ENCODE results near the gene COTL1. TPM values are rescaled to one million over a fixed set of nuclear protein-coding genes. Genes with fewer than 3 reads are reported as not detected.

COTL1 gene
- total and polyA plus RNA-seq, 2 of the 13 experiments (the other 11 are each of a cell fraction or from before 2014, with no cell fraction given): 8.7 to 16.9 TPM

DNA sequence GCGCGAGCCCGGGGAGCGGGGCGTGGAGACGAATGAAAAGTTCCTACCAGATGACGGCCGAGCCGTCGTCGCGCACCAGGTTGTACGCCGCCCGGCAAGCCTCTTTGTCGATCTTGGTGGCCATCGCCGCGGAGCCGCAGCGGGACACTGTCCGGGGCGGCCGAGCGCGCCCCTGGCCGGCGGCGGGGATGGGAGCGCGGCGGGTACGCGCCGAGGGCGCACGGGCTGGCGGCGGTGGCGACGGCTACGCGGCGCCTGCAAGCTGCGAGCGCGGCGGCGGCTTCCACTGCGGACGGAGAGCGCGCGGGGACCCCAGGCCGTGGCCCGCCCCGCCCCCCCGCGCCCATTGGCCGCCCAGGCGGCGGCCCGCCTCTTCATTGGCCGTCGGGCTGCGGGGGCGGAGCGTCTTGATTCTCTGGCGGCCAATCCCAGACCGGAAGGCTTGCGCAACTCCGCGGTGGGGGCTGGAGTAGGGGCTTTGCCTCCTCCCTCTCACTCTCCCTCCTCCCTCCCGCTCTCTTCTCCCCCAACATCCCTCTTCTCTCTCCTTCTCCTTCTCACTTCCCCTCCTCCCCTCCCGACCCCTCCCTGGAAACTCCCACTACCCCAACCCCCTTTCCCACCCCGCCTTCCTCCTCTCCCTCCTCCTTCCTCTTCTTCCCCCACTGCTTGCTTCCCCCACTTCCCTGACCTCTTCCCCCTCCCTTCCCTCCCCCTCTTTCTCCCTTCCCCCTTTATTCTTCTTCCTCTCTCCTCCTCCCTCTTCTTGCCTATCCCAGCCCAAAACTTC is at the start of gene COTL1 (continued):
- TF ChIP-seq RAD51 (IDR thresholded peaks at IDR 0.05; ENCODE audit: borderline replicate concordance) (no peak), TARDBP (CRISPR knock-in tag; IDR thresholded peaks at IDR 0.05) (no peak), CEBPG (CRISPR knock-in tag; IDR thresholded peaks at IDR 0.05) (peak; percentile 99), MAF1 (CRISPR knock-in tag; IDR thresholded peaks at IDR 0.05; ENCODE audit: borderline replicate concordance) (no peak), ZNF556 (CRISPR knock-in tag; IDR thresholded peaks at IDR 0.05; ENCODE audit: borderline replicate concordance) (no peak), THYN1 (CRISPR knock-in tag; IDR thresholded peaks at IDR 0.05; ENCODE audit: borderline replicate concordance, low read depth) (no peak), ZNF382 (CRISPR knock-in tag; IDR thresholded peaks at IDR 0.05; ENCODE audit: borderline replicate concordance) (no peak), ZNF777 (CRISPR knock-in tag; IDR thresholded peaks at IDR 0.05) (peak; percentile 93), ZNF720 (CRISPR knock-in tag; IDR thresholded peaks at IDR 0.05) (no peak), ZNF616 (CRISPR knock-in tag; IDR thresholded peaks at IDR 0.05; ENCODE audit: low read depth) (0 out of 2 replicates have a peak, but pooled peaks have one; percentile 38), ZNF224 (CRISPR knock-in tag; IDR thresholded peaks at IDR 0.05) (no peak), ZNF138 (CRISPR knock-in tag; IDR thresholded peaks at IDR 0.05; ENCODE audit: low read depth) (peak; percentile 57; the same call in 1 of the 2 replicates), ZNF766 (CRISPR knock-in tag; IDR thresholded peaks at IDR 0.05; ENCODE audit: borderline replicate concordance) (peak; percentile 79; the same call in 1 of the 2 replicates), ZNF724P (CRISPR knock-in tag; IDR thresholded peaks at IDR 0.05; ENCODE audit: borderline replicate concordance) (peak; percentile 81), PHF5A (CRISPR knock-in tag; IDR thresholded peaks at IDR 0.05; ENCODE audit: low read depth, unreplicated experiment) (no peak), POLR2AphosphoS5 (IDR thresholded peaks at IDR 0.05; ENCODE audit: low read depth, low read length) (no peak), SP1 (IDR thresholded peaks at IDR 0.05) (no peak), SP1 (CRISPR knock-in tag; IDR thresholded peaks at IDR 0.05) (peak; percentile 86), ZMYM2 (CRISPR knock-in tag; IDR thresholded peaks at IDR 0.05) (no peak)
- TF ChIP-seq, protein P1, sequence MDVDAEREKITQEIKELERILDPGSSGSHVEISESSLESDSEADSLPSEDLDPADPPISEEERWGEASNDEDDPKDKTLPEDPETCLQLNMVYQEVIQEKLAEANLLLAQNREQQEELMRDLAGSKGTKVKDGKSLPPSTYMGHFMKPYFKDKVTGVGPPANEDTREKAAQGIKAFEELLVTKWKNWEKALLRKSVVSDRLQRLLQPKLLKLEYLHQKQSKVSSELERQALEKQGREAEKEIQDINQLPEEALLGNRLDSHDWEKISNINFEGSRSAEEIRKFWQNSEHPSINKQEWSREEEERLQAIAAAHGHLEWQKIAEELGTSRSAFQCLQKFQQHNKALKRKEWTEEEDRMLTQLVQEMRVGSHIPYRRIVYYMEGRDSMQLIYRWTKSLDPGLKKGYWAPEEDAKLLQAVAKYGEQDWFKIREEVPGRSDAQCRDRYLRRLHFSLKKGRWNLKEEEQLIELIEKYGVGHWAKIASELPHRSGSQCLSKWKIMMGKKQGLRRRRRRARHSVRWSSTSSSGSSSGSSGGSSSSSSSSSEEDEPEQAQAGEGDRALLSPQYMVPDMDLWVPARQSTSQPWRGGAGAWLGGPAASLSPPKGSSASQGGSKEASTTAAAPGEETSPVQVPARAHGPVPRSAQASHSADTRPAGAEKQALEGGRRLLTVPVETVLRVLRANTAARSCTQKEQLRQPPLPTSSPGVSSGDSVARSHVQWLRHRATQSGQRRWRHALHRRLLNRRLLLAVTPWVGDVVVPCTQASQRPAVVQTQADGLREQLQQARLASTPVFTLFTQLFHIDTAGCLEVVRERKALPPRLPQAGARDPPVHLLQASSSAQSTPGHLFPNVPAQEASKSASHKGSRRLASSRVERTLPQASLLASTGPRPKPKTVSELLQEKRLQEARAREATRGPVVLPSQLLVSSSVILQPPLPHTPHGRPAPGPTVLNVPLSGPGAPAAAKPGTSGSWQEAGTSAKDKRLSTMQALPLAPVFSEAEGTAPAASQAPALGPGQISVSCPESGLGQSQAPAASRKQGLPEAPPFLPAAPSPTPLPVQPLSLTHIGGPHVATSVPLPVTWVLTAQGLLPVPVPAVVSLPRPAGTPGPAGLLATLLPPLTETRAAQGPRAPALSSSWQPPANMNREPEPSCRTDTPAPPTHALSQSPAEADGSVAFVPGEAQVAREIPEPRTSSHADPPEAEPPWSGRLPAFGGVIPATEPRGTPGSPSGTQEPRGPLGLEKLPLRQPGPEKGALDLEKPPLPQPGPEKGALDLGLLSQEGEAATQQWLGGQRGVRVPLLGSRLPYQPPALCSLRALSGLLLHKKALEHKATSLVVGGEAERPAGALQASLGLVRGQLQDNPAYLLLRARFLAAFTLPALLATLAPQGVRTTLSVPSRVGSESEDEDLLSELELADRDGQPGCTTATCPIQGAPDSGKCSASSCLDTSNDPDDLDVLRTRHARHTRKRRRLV (CRISPR knock-in tag; IDR thresholded peaks at IDR 0.05): no peak
- TF ChIP-seq, protein P2, sequence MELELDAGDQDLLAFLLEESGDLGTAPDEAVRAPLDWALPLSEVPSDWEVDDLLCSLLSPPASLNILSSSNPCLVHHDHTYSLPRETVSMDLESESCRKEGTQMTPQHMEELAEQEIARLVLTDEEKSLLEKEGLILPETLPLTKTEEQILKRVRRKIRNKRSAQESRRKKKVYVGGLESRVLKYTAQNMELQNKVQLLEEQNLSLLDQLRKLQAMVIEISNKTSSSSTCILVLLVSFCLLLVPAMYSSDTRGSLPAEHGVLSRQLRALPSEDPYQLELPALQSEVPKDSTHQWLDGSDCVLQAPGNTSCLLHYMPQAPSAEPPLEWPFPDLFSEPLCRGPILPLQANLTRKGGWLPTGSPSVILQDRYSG (CRISPR knock-in tag; IDR thresholded peaks at IDR 0.05): peak; percentile 64; the same call in 1 of the 2 replicates
- TF ChIP-seq, protein P3, sequence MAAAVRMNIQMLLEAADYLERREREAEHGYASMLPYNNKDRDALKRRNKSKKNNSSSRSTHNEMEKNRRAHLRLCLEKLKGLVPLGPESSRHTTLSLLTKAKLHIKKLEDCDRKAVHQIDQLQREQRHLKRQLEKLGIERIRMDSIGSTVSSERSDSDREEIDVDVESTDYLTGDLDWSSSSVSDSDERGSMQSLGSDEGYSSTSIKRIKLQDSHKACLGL (CRISPR knock-in tag; IDR thresholded peaks at IDR 0.05): peak; percentile 60; the same call in 1 of the 2 replicates
- TF ChIP-seq, protein P4, sequence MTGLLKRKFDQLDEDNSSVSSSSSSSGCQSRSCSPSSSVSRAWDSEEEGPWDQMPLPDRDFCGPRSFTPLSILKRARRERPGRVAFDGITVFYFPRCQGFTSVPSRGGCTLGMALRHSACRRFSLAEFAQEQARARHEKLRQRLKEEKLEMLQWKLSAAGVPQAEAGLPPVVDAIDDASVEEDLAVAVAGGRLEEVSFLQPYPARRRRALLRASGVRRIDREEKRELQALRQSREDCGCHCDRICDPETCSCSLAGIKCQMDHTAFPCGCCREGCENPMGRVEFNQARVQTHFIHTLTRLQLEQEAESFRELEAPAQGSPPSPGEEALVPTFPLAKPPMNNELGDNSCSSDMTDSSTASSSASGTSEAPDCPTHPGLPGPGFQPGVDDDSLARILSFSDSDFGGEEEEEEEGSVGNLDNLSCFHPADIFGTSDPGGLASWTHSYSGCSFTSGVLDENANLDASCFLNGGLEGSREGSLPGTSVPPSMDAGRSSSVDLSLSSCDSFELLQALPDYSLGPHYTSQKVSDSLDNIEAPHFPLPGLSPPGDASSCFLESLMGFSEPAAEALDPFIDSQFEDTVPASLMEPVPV (CRISPR knock-in tag; IDR thresholded peaks at IDR 0.05): no peak
